SK-N-SH (cell line): ENCODE results near the gene TRPV3. TPM values are rescaled to one million over a fixed set of nuclear protein-coding genes. Genes with fewer than 3 reads are reported as not detected.

Source experiments
- CTCF ChIA-PET: fragments of 300-600, 350-600 bp; formaldehyde crosslinking; extraction: SDS; loops from one replicate; lab custom pipeline; 2021; lab: Yijun Ruan, JAX
- POLR2A ChIA-PET: fragments of 350-600 bp; sonication (Branson Sonifier 250); formaldehyde crosslinking; extraction: SDS; loops from one replicate; lab custom pipeline; 2020; ENCODE audit warnings: antibody characterized with exemption, inconsistent platforms; lab: Yijun Ruan, JAX
- DNase-seq: peaks from one replicate; pipeline ENCODE4 v3.0.0; 2012
- H2AFZ ChIP-seq: fragments of 200-600 bp; sonication (generic); 2 replicates; pipeline ENCODE4 v1.8.1; 2016; ENCODE audit warnings: antibody characterized with exemption, mild to moderate bottlenecking, low read depth
- H3F3A ChIP-seq: fragments of 200-600 bp; sonication (generic); replicated peaks from 2 replicates; pipeline ENCODE3; 2016; ENCODE audit warnings: antibody characterized with exemption, mild to moderate bottlenecking; ENCODE audit not compliant: insufficient read depth
- H3K27ac ChIP-seq, 2 experiments: fragments of 200-500 bp in 1 of 2; fragments of 200-600 bp in 1 of 2; sonication (Bioruptor generic) in 1 of 2; sonication (generic), shearing (Covaris generic) in 1 of 2; 2 replicates each; pipeline versions ENCODE4 v1.5.1 to v1.6.1; 2014 to 2016; ENCODE audit warnings: low read depth in 2 of 2, inconsistent platforms in 1 of 2, low read length in 1 of 2, mild to moderate bottlenecking in 1 of 2, mixed read lengths in 1 of 2
- H3K27me3 ChIP-seq: fragments of 200-600 bp; sonication (generic), shearing (Covaris generic); 2 replicates; pipeline ENCODE4 v1.6.1; 2016; ENCODE audit warnings: mixed run types; ENCODE audit not compliant: insufficient read depth
- H3K36me3 ChIP-seq, 2 experiments: fragments of 200-500 bp in 1 of 2; fragments of 200-600 bp in 1 of 2; sonication (Bioruptor generic) in 1 of 2; sonication (generic) in 1 of 2; replicated peaks in 1 of 2; 2 replicates each; pipeline versions ENCODE3 to v1.5.1; 2014 to 2016; ENCODE audit warnings: low read length in 1 of 2, mild to moderate bottlenecking in 1 of 2; ENCODE audit not compliant: insufficient read depth in 2 of 2, control insufficient read depth in 1 of 2
- H3K4me1 ChIP-seq, 2 experiments: fragments of 200-500 bp in 1 of 2; fragments of 200-600 bp in 1 of 2; sonication (Bioruptor generic) in 1 of 2; sonication (generic), shearing (Covaris generic) in 1 of 2; 2 replicates each; pipeline versions ENCODE4 v1.5.1 to v1.6.1; 2014 to 2016; ENCODE audit warnings: low read depth in 1 of 2, low read length in 1 of 2, mixed run types in 1 of 2; ENCODE audit not compliant: insufficient read depth in 2 of 2, control insufficient read depth in 1 of 2
- H3K4me2 ChIP-seq: fragments of 200-600 bp; sonication (generic), shearing (Covaris generic); 2 replicates; pipeline ENCODE4 v1.6.1; 2017; ENCODE audit warnings: mixed run types
- H3K4me3 ChIP-seq, 2 experiments: fragments of 200-500 bp in 1 of 2; fragments of 200-600 bp in 1 of 2; sonication (Bioruptor generic) in 1 of 2; sonication (generic), shearing (Covaris generic) in 1 of 2; 2 replicates each; pipeline versions ENCODE4 v1.5.1 to v1.8.1; 2014 to 2016; ENCODE audit warnings: low read depth in 2 of 2, inconsistent platforms in 1 of 2, low read length in 1 of 2, mild to moderate bottlenecking in 1 of 2, mixed read lengths in 1 of 2, moderate library complexity in 1 of 2
- H3K79me2 ChIP-seq: fragments of 200-600 bp; sonication (generic); 2 replicates; pipeline ENCODE4 v1.8.1; 2017; ENCODE audit warnings: mild to moderate bottlenecking; ENCODE audit not compliant: insufficient read depth
- H3K9ac ChIP-seq: fragments of 200-600 bp; sonication (generic); 2 replicates; pipeline ENCODE4 v1.6.1; 2017; ENCODE audit warnings: mixed run types
- H3K9me2 ChIP-seq: fragments of 200-600 bp; sonication (generic); 2 replicates; pipeline ENCODE4 v1.6.1; 2017; ENCODE audit warnings: mixed run types
- H3K9me3 ChIP-seq: fragments of 200-600 bp; sonication (generic); 2 replicates; pipeline ENCODE4 v1.6.1; 2017; ENCODE audit warnings: mixed run types, mild to moderate bottlenecking, moderate library complexity
- H4K20me1 ChIP-seq: fragments of 200-600 bp; sonication (generic); 2 replicates; pipeline ENCODE4 v1.6.1; 2017; ENCODE audit warnings: mild to moderate bottlenecking, mixed run types; ENCODE audit not compliant: insufficient read depth
- ELF1 ChIP-seq: IDR thresholded peaks from 2 replicates; pipeline ENCODE4 v1.4.0; 2012
- EP300 ChIP-seq, 2 experiments: IDR thresholded peaks; 2 replicates each; pipeline versions ENCODE4 v1.4.0 to v1.6.1; 2012; ENCODE audit warnings: borderline replicate concordance in 1 of 2, low read depth in 1 of 2, low read length in 1 of 2
- FOXM1 ChIP-seq: IDR thresholded peaks from 2 replicates; pipeline ENCODE4 v1.4.0; 2012; ENCODE audit warnings: low read depth, mild to moderate bottlenecking
- GABPA ChIP-seq: IDR thresholded peaks from 2 replicates; pipeline ENCODE4 v1.4.0; 2012; ENCODE audit warnings: low read depth, mild to moderate bottlenecking
- GATA2 ChIP-seq: sonication (generic); formaldehyde crosslinking; IDR thresholded peaks from 2 replicates; pipeline ENCODE4 v1.5.0; 2020; ENCODE audit warnings: mild to moderate bottlenecking, missing genetic modification reagents
- POLR2AphosphoS5 ChIP-seq: IDR thresholded peaks from 2 replicates; pipeline ENCODE4 v1.6.1; 2012; ENCODE audit warnings: low read depth, low read length
- RCOR1 ChIP-seq: fragments of 150-350 bp; IDR thresholded peaks from 2 replicates; pipeline ENCODE4 v1.6.1; 2017; ENCODE audit warnings: antibody characterized with exemption, low read length
- TCF12 ChIP-seq: IDR thresholded peaks from 2 replicates; pipeline ENCODE4 v1.4.0; 2012
- YY1 ChIP-seq: IDR thresholded peaks from 2 replicates; pipeline ENCODE4 v1.4.0; 2012; ENCODE audit warnings: low read depth, mild to moderate bottlenecking
- WGBS: methylation state at CpG from one replicate; pipeline ENCODE4 v1.1.6; 2017; ENCODE audit warnings: low lambda C conversion rate; 5-methylcytosine and 5-hydroxymethylcytosine counted together
- polyA plus RNA-seq, 3 experiments: library from polyadenylated mRNA; depleted of rRNA; stranded (reverse); fragments of >200 nt; gene quantifications; 2 replicates each; pipeline ENCODE4 v1.2.3, GENCODE V29; 2012
- TF ChIP-seq, protein P1 (sequence below): IDR thresholded peaks from 2 replicates; pipeline ENCODE4 v1.6.1; 2012; ENCODE audit warnings: mild to moderate bottlenecking, low read depth, low read length, moderate library complexity
- TF ChIP-seq, protein P2 (sequence below): IDR thresholded peaks from 2 replicates; pipeline ENCODE4 v1.4.0; 2012; ENCODE audit warnings: low read depth, borderline replicate concordance
- TF ChIP-seq, protein P3 (sequence below): fragments of 150-350 bp; IDR thresholded peaks from 2 replicates; pipeline ENCODE4 v1.6.1; 2017; ENCODE audit warnings: antibody characterized with exemption, low read length, low read depth, borderline replicate concordance
- TF ChIP-seq, protein P4 (sequence below): IDR thresholded peaks from 2 replicates; pipeline ENCODE4 v1.4.0; 2012; ENCODE audit warnings: low read depth, borderline replicate concordance
- TF ChIP-seq, protein P5 (sequence below): fragments of 150-350 bp; IDR thresholded peaks from 2 replicates; pipeline ENCODE4 v1.6.1; 2016; ENCODE audit warnings: mild to moderate bottlenecking, low read depth, low read length

TRPV3 gene
- polyA plus RNA-seq, 1 of the 3 experiments (the other 2 are of a cell fraction) = 0.28 TPM

DNA sequence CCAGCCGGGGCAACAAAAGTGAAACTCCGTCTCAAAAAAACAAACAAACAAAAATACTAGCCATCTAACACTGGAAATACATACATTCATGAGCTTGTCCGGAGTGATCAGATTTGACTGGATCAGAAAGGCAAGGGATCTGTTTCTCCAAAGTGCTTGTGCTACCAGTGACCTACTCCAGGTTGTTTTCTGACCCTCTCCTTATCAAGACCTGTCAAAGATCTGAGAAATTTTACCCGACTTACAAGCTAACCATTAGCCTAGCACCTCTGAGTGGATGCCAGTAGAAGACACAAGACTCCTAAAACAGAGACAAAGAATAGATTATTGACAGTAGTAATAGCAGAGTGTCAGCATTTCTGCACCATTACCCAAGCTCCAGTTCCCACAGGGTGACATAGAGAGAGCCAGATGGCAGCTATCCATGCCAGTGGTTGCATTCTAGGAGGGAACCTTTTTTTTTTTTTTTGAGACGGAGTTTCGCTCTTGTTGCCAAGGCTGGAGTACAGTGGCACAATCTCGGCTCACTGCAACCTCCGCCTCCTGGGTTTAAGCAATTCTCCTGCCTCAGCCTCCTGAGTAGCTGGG is 72.0 kb downstream of the TRPV3 start:
- Histone ChIP-seq H3K9me3 (no peaks in the 10 kb centered on the region), H3K4me1 (no peaks in the 10 kb centered on the region), H3K9me2 (no peaks in the 10 kb centered on the region), H3K4me3 (no peak overlapping the region), H3F3A (no peaks in the 10 kb centered on the region), H3K9ac (no peak overlapping the region), H2AFZ (no peak overlapping the region), H3K79me2 (no peaks in the 10 kb centered on the region), H3K4me2 (no peak overlapping the region), H4K20me1 (no peaks in the 10 kb centered on the region), H3K27me3 (peaks cover 56% of the 10 kb centered on the region; the same call in 1 of the 2 replicates), H3K27ac (no peak overlapping the region), H3K36me3 (no peaks in the 10 kb centered on the region)
- CTCF ChIA-PET = no interaction called here
- TF ChIP-seq FOXM1 = no peak
- TF ChIP-seq YY1 = no peak
- TF ChIP-seq POLR2AphosphoS5 = no peak
- POLR2A ChIA-PET = no interaction called here
- no peak for DNase-seq
- 9% methylated on average over 8 of the region's 8 CpGs for WGBS

DNA sequence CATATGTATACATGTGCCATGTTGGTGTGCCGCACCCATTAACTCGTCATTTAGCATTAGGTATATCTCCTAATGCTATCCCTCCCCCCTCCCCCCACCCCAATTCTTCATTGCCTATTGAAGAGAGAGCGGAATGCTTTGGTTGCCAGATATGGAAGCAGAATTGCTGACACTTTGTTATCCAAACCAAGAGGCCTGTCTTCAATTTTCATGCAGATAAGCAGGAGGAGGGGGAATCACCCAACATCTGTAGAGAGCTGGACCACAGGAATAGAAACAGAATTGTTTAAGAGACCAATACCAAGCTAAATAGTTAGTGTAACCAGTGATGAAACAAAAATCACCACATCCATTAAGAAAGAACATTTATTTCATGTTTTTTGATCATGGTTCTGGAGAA is 74.8 kb downstream of the TRPV3 start:
- Histone ChIP-seq H3F3A (no peaks in the 10 kb centered on the region), H3K9me2 (no peaks in the 10 kb centered on the region), H3K27ac (no peak overlapping the region), H3K4me1 (no peaks in the 10 kb centered on the region), H3K4me3 (no peak overlapping the region), H3K36me3 (no peaks in the 10 kb centered on the region), H2AFZ (no peak overlapping the region), H3K27me3 (peaks cover 70% of the 10 kb centered on the region), H4K20me1 (no peaks in the 10 kb centered on the region), H3K9ac (no peak overlapping the region), H3K9me3 (no peaks in the 10 kb centered on the region), H3K79me2 (no peaks in the 10 kb centered on the region), H3K4me2 (no peak overlapping the region)
- ChIA-PET CTCF (no interaction called here), POLR2A (no interaction called here)
- 0% methylated on average over 3 of the region's 3 CpGs for WGBS
- no peak for DNase-seq
- TF ChIP-seq GATA2 (CRISPR knock-in tag) (no peak), EP300 (IDR thresholded peaks at IDR 0.05; ENCODE audit: borderline replicate concordance in 1 of 2, low read depth in 1 of 2, low read length in 1 of 2) (no peak), ELF1 (no peak), GABPA (no peak), RCOR1 (no peak), TCF12 (no peak)
- TF ChIP-seq, protein P1, sequence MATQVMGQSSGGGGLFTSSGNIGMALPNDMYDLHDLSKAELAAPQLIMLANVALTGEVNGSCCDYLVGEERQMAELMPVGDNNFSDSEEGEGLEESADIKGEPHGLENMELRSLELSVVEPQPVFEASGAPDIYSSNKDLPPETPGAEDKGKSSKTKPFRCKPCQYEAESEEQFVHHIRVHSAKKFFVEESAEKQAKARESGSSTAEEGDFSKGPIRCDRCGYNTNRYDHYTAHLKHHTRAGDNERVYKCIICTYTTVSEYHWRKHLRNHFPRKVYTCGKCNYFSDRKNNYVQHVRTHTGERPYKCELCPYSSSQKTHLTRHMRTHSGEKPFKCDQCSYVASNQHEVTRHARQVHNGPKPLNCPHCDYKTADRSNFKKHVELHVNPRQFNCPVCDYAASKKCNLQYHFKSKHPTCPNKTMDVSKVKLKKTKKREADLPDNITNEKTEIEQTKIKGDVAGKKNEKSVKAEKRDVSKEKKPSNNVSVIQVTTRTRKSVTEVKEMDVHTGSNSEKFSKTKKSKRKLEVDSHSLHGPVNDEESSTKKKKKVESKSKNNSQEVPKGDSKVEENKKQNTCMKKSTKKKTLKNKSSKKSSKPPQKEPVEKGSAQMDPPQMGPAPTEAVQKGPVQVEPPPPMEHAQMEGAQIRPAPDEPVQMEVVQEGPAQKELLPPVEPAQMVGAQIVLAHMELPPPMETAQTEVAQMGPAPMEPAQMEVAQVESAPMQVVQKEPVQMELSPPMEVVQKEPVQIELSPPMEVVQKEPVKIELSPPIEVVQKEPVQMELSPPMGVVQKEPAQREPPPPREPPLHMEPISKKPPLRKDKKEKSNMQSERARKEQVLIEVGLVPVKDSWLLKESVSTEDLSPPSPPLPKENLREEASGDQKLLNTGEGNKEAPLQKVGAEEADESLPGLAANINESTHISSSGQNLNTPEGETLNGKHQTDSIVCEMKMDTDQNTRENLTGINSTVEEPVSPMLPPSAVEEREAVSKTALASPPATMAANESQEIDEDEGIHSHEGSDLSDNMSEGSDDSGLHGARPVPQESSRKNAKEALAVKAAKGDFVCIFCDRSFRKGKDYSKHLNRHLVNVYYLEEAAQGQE = no peak
- TF ChIP-seq, protein P2, sequence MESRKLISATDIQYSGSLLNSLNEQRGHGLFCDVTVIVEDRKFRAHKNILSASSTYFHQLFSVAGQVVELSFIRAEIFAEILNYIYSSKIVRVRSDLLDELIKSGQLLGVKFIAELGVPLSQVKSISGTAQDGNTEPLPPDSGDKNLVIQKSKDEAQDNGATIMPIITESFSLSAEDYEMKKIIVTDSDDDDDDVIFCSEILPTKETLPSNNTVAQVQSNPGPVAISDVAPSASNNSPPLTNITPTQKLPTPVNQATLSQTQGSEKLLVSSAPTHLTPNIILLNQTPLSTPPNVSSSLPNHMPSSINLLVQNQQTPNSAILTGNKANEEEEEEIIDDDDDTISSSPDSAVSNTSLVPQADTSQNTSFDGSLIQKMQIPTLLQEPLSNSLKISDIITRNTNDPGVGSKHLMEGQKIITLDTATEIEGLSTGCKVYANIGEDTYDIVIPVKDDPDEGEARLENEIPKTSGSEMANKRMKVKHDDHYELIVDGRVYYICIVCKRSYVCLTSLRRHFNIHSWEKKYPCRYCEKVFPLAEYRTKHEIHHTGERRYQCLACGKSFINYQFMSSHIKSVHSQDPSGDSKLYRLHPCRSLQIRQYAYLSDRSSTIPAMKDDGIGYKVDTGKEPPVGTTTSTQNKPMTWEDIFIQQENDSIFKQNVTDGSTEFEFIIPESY = no peak
- TF ChIP-seq, protein P3, sequence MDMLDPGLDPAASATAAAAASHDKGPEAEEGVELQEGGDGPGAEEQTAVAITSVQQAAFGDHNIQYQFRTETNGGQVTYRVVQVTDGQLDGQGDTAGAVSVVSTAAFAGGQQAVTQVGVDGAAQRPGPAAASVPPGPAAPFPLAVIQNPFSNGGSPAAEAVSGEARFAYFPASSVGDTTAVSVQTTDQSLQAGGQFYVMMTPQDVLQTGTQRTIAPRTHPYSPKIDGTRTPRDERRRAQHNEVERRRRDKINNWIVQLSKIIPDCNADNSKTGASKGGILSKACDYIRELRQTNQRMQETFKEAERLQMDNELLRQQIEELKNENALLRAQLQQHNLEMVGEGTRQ = no peak
- TF ChIP-seq, protein P4, sequence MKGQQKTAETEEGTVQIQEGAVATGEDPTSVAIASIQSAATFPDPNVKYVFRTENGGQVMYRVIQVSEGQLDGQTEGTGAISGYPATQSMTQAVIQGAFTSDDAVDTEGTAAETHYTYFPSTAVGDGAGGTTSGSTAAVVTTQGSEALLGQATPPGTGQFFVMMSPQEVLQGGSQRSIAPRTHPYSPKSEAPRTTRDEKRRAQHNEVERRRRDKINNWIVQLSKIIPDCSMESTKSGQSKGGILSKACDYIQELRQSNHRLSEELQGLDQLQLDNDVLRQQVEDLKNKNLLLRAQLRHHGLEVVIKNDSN = no peak
- TF ChIP-seq, protein P5, sequence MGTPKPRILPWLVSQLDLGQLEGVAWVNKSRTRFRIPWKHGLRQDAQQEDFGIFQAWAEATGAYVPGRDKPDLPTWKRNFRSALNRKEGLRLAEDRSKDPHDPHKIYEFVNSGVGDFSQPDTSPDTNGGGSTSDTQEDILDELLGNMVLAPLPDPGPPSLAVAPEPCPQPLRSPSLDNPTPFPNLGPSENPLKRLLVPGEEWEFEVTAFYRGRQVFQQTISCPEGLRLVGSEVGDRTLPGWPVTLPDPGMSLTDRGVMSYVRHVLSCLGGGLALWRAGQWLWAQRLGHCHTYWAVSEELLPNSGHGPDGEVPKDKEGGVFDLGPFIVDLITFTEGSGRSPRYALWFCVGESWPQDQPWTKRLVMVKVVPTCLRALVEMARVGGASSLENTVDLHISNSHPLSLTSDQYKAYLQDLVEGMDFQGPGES = no peak
